OCI-LY1 (cell line): ENCODE measurements around the gene PIGA.

Experiments
- CTCF ChIP-seq: fragments of 200-600 bp; sonication (generic), shearing (Covaris generic); IDR thresholded peaks from 2 replicates; pipeline ENCODE4 v1.5.1; 2017; ENCODE audit warnings: mild to moderate bottlenecking, antibody characterized with exemption, low read length, moderate library complexity, mixed read lengths
- EZH2 ChIP-seq: fragments of 200-600 bp; sonication (generic), shearing (Covaris generic); IDR thresholded peaks from 2 replicates; pipeline ENCODE4 v1.8.0; 2017; ENCODE audit warnings: borderline replicate concordance, mixed run types, mild to moderate bottlenecking, antibody characterized with exemption, low read length, moderate library complexity, mixed read lengths

- TF ChIP-seq CTCF (no peak), EZH2 (no peak)
These were observed 23.2 kb upstream of the PIGA start for GRCh38 chrX:15358533-15358932.
